SH-SY5Y (cell line): ENCODE data around the gene SKOR1.

Experiments
- GATA2 ChIP-seq: IDR thresholded peaks from 2 replicates; pipeline ENCODE4 v1.6.1; 2011; ENCODE audit warnings: mild to moderate bottlenecking, low read depth, low read length
- GATA3 ChIP-seq: IDR thresholded peaks from 2 replicates; pipeline ENCODE4 v1.6.1; 2011; ENCODE audit warnings: low read depth, mild to moderate bottlenecking, low read length, moderate library complexity

- TF ChIP-seq GATA3 (no peak), GATA2 (no peak)
Observed at GRCh38 chr15:67785431-67785830, 39.9 kb upstream of the SKOR1 start.
